Vagina (tissue), 2 donors: Measurements from ENCODE around the gene FXR1. TPM values are rescaled to one million over a fixed set of nuclear protein-coding genes. Genes with fewer than 3 reads are reported as not detected.

Experiments used
- DNase-seq, 2 donors: peaks; one replicate each; pipeline ENCODE4 v3.0.0-alpha.2; 2017; ENCODE audit errors: extremely low spot score in 2 of 2
- H3K27ac ChIP-seq: fragments of 200-600 bp; sonication (generic); one replicate; pipeline ENCODE4 v1.5.1; 2019
- H3K27me3 ChIP-seq: fragments of 200-600 bp; sonication (generic); one replicate; pipeline ENCODE4 v1.5.1; 2019
- H3K36me3 ChIP-seq, 2 donors: fragments of 200-600 bp; sonication (generic); one replicate each; pipeline ENCODE4 v1.5.1; 2017 to 2019
- H3K4me1 ChIP-seq: fragments of 200-600 bp; sonication (generic); one replicate; pipeline ENCODE4 v1.5.1; 2019
- H3K4me3 ChIP-seq, 2 donors: fragments of 200-600 bp; sonication (generic); 1 replicate in 1 of 2; 2 replicates in 1 of 2; pipeline ENCODE4 v1.5.1; 2016 to 2019
- H3K9me3 ChIP-seq: fragments of 200-600 bp; sonication (generic); one replicate; pipeline ENCODE4 v1.5.1; 2019
- POLR2A ChIP-seq, 2 donors: fragments of 450-650 bp; IDR thresholded peaks; one replicate each; pipeline ENCODE4 v1.6.1; 2017; ENCODE audit warnings: antibody characterized with exemption in 2 of 2, mild to moderate bottlenecking in 2 of 2, moderate library complexity in 2 of 2
- POLR2AphosphoS5 ChIP-seq, 2 donors: sonication (generic); formaldehyde crosslinking; IDR thresholded peaks; one replicate each; pipeline ENCODE4 v1.9.0; 2017; ENCODE audit warnings: antibody characterized with exemption in 2 of 2, mild to moderate bottlenecking in 2 of 2, low read depth in 1 of 2; ENCODE audit not compliant: insufficient read depth in 1 of 2
- intact Hi-C: fragments of 100-400 bp; cut with DNase I; formaldehyde crosslinking; loops from one replicate; pipeline ENCODE4 v1.15.1; 2023
- total RNA-seq: library from RNA; depleted of rRNA; stranded (reverse); fragments of >200 nt; gene quantifications from one replicate; pipeline ENCODE4 v1.2.3, GENCODE V29; 2016
- TF ChIP-seq, protein P1 (sequence below), 3 experiments: fragments of 450-650 bp in 2 of 3; fragments of 200-600 bp in 1 of 3; sonication (generic) in 1 of 3; IDR thresholded peaks; one replicate each; pipeline ENCODE4 v1.5.1; 2017 to 2019; ENCODE audit warnings: antibody characterized with exemption in 3 of 3, mild to moderate bottlenecking in 2 of 3, moderate library complexity in 2 of 3

FXR1 gene
- total RNA-seq, 1 donor from 2014 or later, result 99.7 TPM

DNA sequence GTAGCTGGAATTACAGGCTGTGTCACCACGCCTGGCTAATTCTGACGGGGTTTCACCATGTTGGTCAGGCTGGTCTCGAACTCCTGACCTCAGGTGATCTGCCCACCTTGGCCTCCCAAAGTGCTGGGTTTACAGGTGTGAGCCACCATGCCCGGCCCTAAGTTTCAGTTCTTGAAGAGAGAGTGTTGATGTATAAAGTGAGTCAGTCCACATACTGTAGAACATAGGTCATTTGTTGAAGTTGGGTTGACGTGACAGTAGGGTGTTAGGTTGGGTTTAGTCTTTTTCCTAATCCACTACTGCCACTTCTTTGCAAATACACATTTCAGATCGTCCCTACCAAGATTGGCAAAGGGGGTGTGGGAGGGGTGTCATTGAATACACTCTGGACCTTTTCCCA is 61.8 kb downstream of the FXR1 start:
- Histone ChIP-seq H3K27me3 (no peaks in the 10 kb centered on the region), H3K27ac (no peak overlapping the region), H3K9me3 (no peaks in the 10 kb centered on the region), H3K4me1 (no peaks in the 10 kb centered on the region), H3K36me3 (peaks cover 4 to 38% of the 10 kb centered on the region in 2 donors), H3K4me3 (no peak overlapping the region)
- DNase-seq, result no peak
- intact Hi-C loops, result loop anchor here (2.0 kb wide), 1 partner anchor 19 kb away; no protein-coding TSS in a partner anchor
- TF ChIP-seq POLR2A (IDR thresholded peaks at IDR 0.05) (no peak), POLR2AphosphoS5 (IDR thresholded peaks at IDR 0.05; ENCODE audit: insufficient read depth in 1 of 2, low read depth in 1 of 2) (no peak)
- TF ChIP-seq, protein P1, sequence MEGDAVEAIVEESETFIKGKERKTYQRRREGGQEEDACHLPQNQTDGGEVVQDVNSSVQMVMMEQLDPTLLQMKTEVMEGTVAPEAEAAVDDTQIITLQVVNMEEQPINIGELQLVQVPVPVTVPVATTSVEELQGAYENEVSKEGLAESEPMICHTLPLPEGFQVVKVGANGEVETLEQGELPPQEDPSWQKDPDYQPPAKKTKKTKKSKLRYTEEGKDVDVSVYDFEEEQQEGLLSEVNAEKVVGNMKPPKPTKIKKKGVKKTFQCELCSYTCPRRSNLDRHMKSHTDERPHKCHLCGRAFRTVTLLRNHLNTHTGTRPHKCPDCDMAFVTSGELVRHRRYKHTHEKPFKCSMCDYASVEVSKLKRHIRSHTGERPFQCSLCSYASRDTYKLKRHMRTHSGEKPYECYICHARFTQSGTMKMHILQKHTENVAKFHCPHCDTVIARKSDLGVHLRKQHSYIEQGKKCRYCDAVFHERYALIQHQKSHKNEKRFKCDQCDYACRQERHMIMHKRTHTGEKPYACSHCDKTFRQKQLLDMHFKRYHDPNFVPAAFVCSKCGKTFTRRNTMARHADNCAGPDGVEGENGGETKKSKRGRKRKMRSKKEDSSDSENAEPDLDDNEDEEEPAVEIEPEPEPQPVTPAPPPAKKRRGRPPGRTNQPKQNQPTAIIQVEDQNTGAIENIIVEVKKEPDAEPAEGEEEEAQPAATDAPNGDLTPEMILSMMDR (IDR thresholded peaks at IDR 0.05), result no peak

DNA sequence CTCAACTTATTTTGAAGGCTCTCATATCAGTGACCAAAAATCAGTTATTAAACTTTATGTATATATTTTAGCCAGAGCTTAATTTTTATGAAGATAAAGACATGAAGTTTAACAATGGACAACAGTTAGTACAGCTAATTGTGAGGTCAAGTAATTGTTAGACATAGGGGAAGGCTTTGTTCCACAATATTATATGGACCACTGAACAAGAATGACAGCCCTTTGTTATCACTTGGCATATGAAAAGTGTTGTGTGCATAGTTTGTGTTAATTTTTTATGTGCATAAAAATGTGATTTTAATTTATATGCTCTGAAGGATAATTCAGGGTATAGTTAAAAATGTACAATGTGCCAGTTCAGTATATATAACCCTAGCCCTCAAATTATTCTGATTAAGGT is 65.0 kb downstream of the FXR1 start:
- Histone ChIP-seq H3K9me3 (no peaks in the 10 kb centered on the region), H3K4me1 (no peaks in the 10 kb centered on the region), H3K36me3 (peaks cover 4 to 10% of the 10 kb centered on the region in 2 donors), H3K4me3 (no peak overlapping the region), H3K27me3 (no peaks in the 10 kb centered on the region), H3K27ac (no peak overlapping the region)
- DNase-seq, result no peak
- intact Hi-C loops, result no loop called here
- no peak for TF ChIP-seq POLR2AphosphoS5 (IDR thresholded peaks at IDR 0.05; ENCODE audit: insufficient read depth in 1 of 2, low read depth in 1 of 2)
- TF ChIP-seq POLR2A (IDR thresholded peaks at IDR 0.05), result no peak
- TF ChIP-seq, protein P1 (IDR thresholded peaks at IDR 0.05), result no peak

DNA sequence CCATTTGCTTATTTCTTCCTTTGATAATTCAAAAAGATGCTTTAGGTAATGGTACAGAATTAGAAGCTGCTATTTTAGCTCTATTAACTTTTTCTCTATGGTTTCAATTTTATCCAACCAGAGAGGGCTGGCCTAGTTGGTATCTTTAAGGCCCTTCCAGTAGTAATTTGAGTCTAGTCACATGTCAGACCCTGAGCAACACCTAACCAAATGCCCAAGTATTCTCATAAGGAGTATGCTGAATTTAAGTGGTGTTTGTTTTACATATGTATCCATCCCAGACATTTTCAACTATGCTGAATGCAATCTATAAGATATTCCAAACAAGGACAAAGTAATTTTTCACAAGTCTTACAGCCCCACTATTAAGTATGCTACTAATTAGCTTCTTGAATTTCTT is 67.5 kb downstream of the FXR1 start:
- no peak for TF ChIP-seq POLR2AphosphoS5 (IDR thresholded peaks at IDR 0.05; ENCODE audit: insufficient read depth in 1 of 2, low read depth in 1 of 2)
- TF ChIP-seq, protein P1 (IDR thresholded peaks at IDR 0.05), result no peak
- no peak for TF ChIP-seq POLR2A (IDR thresholded peaks at IDR 0.05)
- Histone ChIP-seq H3K4me3 (no peak overlapping the region), H3K36me3 (peaks cover 4 to 10% of the 10 kb centered on the region in 2 donors), H3K9me3 (no peaks in the 10 kb centered on the region), H3K27ac (no peak overlapping the region), H3K27me3 (no peaks in the 10 kb centered on the region), H3K4me1 (peaks cover 7% of the 10 kb centered on the region)
- intact Hi-C loops, result no loop called here
- DNase-seq, result no peak

DNA sequence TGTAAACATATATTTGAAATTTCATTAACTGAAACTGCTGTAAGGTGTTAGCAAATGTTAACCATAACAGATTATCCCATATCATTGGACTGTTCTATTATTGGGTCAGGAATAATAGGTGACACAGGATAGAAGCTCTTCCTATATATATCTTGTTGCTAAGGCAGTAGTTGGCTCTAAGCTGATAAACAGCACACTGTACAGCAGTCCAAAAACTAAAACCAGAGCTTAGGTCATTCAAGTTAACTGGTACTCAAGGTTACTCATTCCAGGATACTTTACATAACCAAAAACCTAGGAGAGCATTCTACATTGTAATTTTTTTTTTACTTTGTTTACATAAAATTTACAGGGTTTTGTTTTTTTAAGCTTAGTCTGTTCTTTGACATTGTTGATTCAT is 68.1 kb downstream of the FXR1 start:
- H3K4me3 ChIP-seq, result no peak overlapping the region
- no peaks in the 10 kb centered on the region for H3K27me3 ChIP-seq
- H3K9me3 ChIP-seq, result no peaks in the 10 kb centered on the region
- H3K36me3 ChIP-seq, result peaks cover 4 to 14% of the 10 kb centered on the region in 2 donors
- peaks cover 7% of the 10 kb centered on the region for H3K4me1 ChIP-seq
- TF ChIP-seq POLR2A (IDR thresholded peaks at IDR 0.05) (no peak), POLR2AphosphoS5 (IDR thresholded peaks at IDR 0.05; ENCODE audit: insufficient read depth in 1 of 2, low read depth in 1 of 2) (no peak)
- TF ChIP-seq, protein P1 (IDR thresholded peaks at IDR 0.05), result no peak
- DNase-seq, result no peak
- H3K27ac ChIP-seq, result no peak overlapping the region
- intact Hi-C loops, result no loop called here

DNA sequence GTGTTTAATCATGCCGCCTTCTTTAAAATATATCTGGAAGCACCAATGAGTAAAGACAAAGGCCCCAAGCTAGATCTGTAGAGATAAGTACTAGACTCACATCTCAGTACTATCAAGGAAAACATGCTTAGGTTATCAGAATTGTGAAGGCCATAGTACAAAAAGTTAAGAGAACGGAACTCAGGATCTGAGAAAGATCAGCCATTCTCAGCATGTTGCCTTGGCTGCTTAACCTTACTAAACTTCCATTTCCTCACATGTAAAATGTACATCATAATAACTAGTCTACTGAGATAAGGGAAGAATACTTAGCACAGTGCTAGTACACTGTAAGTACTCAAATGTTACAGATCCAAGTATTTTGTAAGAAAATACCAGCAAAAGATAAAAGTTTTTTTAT is 69.4 kb downstream of the FXR1 start:
- DNase-seq, result no peak
- no peak overlapping the region for H3K4me3 ChIP-seq
- no peaks in the 10 kb centered on the region for H3K9me3 ChIP-seq
- no peaks in the 10 kb centered on the region for H3K27me3 ChIP-seq
- H3K36me3 ChIP-seq, result peaks cover 3 to 13% of the 10 kb centered on the region in 2 donors
- no peak overlapping the region for H3K27ac ChIP-seq
- intact Hi-C loops, result no loop called here
- TF ChIP-seq POLR2AphosphoS5 (IDR thresholded peaks at IDR 0.05; ENCODE audit: insufficient read depth in 1 of 2, low read depth in 1 of 2), result no peak
- TF ChIP-seq, protein P1 (IDR thresholded peaks at IDR 0.05), result no peak
- TF ChIP-seq POLR2A (IDR thresholded peaks at IDR 0.05), result no peak
- peaks cover 9% of the 10 kb centered on the region for H3K4me1 ChIP-seq
